ENCODE measurements around the gene DGKE.

GRCh38 chr17:56819030-56819429 lies 14.9 kb upstream of the DGKE start:
- TF ChIP-seq CTCF (conservative IDR thresholded peaks at IDR 0.05; ENCODE audit: low read depth, low read length) (no peak), EZH2 (IDR thresholded peaks at IDR 0.05; ENCODE audit: borderline replicate concordance, low read depth, low read length, poor library complexity, severe bottlenecking) (no peak)

All from A673 (cell line).